Progenitor cell of endocrine pancreas (in vitro differentiated cells): Measurements from ENCODE around the gene IFI27L1. TPM values are rescaled to one million over a fixed set of nuclear protein-coding genes. Genes with fewer than 3 reads are reported as not detected.

Experiments
- DNase-seq: peaks from one replicate; pipeline ENCODE4 v3.0.0; 2021; ENCODE audit warnings: low spot score; ENCODE audit not compliant: unreplicated experiment
- H3K27ac Mint-ChIP-seq: 2 replicates; pipeline ENCODE4 v1.8.0; 2021; ENCODE audit warnings: mild to moderate bottlenecking, moderate library complexity, mixed read lengths
- H3K27me3 Mint-ChIP-seq: 2 replicates; pipeline ENCODE4 v1.8.0; 2021; ENCODE audit warnings: mixed read lengths
- H3K36me3 Mint-ChIP-seq: 2 replicates; pipeline ENCODE4 v1.8.0; 2022; ENCODE audit warnings: mixed read lengths; ENCODE audit not compliant: insufficient read depth
- H3K4me1 Mint-ChIP-seq: 2 replicates; pipeline ENCODE4 v1.8.0; 2021; ENCODE audit warnings: low read depth, mixed read lengths
- H3K4me3 Mint-ChIP-seq: 2 replicates; pipeline ENCODE4 v1.8.0; 2021; ENCODE audit warnings: low read depth, mild to moderate bottlenecking, moderate library complexity, mixed read lengths
- H3K9me3 Mint-ChIP-seq: 2 replicates; pipeline ENCODE4 v1.8.0; 2021; ENCODE audit warnings: low read depth, mixed read lengths
- total RNA-seq: library from RNA; stranded (reverse); gene quantifications from 2 replicates; pipeline ENCODE4 v1.2.1, GENCODE V29; 2021
- TF ChIP-seq, protein P1 (sequence below): fragments of 200-600 bp; sonication (generic); IDR thresholded peaks from one replicate; pipeline ENCODE4 v1.5.0; 2021; ENCODE audit warnings: antibody characterized with exemption, mild to moderate bottlenecking; ENCODE audit not compliant: unreplicated experiment

The IFI27L1 gene
- total RNA-seq, 1 donor from 2014 or later: 28.9 TPM

- Mint-ChIP-seq H3K36me3 (peaks cover 57% of the 10 kb centered on the region), H3K4me1 (peaks cover 22% of the 10 kb centered on the region), H3K9me3 (peaks cover 34% of the 10 kb centered on the region), H3K27ac (no peak overlapping the region), H3K27me3 (no peaks in the 10 kb centered on the region), H3K4me3 (no peak overlapping the region)
- TF ChIP-seq, protein P1, sequence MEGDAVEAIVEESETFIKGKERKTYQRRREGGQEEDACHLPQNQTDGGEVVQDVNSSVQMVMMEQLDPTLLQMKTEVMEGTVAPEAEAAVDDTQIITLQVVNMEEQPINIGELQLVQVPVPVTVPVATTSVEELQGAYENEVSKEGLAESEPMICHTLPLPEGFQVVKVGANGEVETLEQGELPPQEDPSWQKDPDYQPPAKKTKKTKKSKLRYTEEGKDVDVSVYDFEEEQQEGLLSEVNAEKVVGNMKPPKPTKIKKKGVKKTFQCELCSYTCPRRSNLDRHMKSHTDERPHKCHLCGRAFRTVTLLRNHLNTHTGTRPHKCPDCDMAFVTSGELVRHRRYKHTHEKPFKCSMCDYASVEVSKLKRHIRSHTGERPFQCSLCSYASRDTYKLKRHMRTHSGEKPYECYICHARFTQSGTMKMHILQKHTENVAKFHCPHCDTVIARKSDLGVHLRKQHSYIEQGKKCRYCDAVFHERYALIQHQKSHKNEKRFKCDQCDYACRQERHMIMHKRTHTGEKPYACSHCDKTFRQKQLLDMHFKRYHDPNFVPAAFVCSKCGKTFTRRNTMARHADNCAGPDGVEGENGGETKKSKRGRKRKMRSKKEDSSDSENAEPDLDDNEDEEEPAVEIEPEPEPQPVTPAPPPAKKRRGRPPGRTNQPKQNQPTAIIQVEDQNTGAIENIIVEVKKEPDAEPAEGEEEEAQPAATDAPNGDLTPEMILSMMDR: no peak
- DNase-seq: no peak
Measured at GRCh38 chr14:94075008-94075407, 6.1 kb upstream of the IFI27L1 start.

DNA sequence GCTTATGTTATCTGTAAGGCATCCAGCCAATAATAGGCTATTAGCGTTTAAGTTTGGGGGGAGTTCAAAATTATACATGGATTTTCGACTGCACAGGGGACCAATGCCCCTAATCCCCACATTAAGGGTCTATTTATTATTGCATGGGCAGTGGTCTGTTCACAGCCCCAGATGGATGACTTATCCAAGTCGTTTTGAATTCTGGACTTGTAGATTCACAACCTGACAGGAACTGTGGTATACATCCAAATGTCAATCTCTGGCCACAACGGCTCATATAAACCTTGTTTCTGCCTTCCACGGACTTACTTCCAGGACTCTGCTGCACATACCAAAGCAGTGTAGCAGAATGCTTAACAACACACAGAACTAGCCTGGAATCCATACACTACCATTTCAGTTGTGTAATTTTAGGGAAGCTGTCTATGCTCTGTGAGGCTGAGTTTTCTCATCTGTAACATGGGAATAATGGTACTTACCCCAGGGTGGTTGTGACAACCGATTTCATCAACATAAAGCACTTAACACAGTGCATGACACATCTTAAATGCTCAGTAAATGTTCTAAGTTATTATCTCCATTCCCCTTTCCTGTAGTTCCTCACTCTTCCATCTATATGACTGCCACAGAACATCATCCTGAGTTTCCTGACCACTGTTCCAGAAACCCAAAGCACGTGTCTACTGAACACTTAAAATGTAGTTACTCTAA lies 3.8 kb upstream of the IFI27L1 start:
- no peaks in the 10 kb centered on the region for H3K27me3 Mint-ChIP-seq
- no peak for DNase-seq

GRCh38 chr14:94077823-94078222 lies 3.3 kb upstream of the IFI27L1 start:
- Mint-ChIP-seq H3K27ac (no peak overlapping the region), H3K27me3 (no peaks in the 10 kb centered on the region), H3K36me3 (peaks cover 37% of the 10 kb centered on the region), H3K4me3 (peak overlapping the region; percentile 37), H3K4me1 (peaks cover 35% of the 10 kb centered on the region), H3K9me3 (peaks cover 16% of the 10 kb centered on the region)
- TF ChIP-seq, protein P1: no peak
- no peak for DNase-seq

More for the DNA sequence above, 3.8 kb upstream of the IFI27L1 start:
- TF ChIP-seq, protein P1: no peak
- peaks cover 18% of the 10 kb centered on the region for H3K9me3 Mint-ChIP-seq
- no peak overlapping the region for H3K4me3 Mint-ChIP-seq
- H3K27ac Mint-ChIP-seq: no peak overlapping the region
- H3K4me1 Mint-ChIP-seq: peaks cover 35% of the 10 kb centered on the region
- H3K36me3 Mint-ChIP-seq: peaks cover 40% of the 10 kb centered on the region

DNA sequence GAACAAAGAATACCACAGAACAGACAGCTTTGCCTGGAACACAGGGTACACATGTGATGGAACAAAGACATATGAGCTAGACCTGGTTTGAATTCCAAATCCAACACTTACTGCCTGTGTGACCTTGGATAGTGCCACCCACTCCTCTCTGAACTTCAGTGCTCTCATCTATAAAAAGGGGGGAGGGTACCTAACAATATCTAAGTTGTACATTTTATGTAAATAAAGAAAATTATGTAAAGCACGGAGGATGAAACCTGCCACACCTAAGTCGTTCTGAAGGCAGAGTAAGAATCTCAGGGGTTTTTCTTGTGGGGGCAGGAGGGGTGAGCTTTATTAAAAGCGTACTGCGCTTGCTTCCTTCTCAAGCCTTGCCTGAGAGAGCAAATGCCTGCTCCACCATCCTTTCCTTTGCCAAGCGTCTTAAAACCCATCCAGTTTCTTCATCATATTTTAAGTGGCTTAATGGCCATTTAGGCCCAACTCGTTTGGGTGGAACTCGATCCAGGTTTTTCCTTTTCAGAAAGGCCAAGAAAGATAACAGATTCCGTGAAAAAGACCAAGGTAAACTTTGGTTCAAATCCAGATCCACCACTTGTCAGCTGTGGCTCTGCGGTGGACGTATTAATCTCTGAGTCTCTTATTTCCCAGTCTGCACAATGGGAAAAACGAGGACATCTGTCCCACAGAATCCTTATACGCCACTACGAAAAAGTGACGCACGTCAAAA lies 1.1 kb upstream of the IFI27L1 start:
- H3K27me3 Mint-ChIP-seq: no peaks in the 10 kb centered on the region
- DNase-seq: no peak
- peaks cover 26% of the 10 kb centered on the region for H3K36me3 Mint-ChIP-seq
- H3K4me3 Mint-ChIP-seq: peak overlapping the region; percentile 100
- TF ChIP-seq, protein P1: no peak
- peaks cover 7% of the 10 kb centered on the region for H3K9me3 Mint-ChIP-seq
- H3K4me1 Mint-ChIP-seq: peaks cover 43% of the 10 kb centered on the region
- peak overlapping the region; percentile 99 for H3K27ac Mint-ChIP-seq

DNA sequence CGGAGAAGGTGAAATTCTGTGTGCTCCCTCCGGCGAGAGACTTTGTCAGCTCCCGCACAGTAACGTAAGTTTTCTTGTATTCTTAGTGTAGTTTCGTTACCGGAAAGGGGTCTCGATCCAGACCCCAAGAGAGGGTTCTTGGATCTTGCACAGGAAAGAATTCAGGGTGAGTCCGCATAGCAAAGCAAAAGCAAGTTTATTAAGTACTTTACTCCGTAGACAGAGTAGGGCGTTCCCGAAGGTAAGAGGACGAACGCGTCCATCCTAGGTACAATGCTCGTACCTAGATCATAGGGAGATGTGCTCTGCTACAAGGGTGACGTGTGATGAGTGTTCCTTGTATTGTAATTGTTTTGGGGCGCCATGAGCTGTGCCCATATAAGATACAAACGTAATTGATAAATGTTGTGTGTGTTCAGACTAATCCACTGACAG lies 293 bp downstream of the IFI27L1 start:
- H3K4me1 Mint-ChIP-seq: peaks cover 43% of the 10 kb centered on the region
- peak overlapping the region; percentile 99 for H3K27ac Mint-ChIP-seq

More for the DNA sequence above, 293 bp downstream of the IFI27L1 start:
- Mint-ChIP-seq H3K9me3 (no peaks in the 10 kb centered on the region), H3K27me3 (no peaks in the 10 kb centered on the region), H3K36me3 (peaks cover 18% of the 10 kb centered on the region), H3K4me3 (peak overlapping the region; percentile 100)
- TF ChIP-seq, protein P1: no peak
- no peak for DNase-seq
